IMR-90 (cell line): ENCODE results near the gene PRKACB. TPM values are rescaled to one million over a fixed set of nuclear protein-coding genes. Genes with fewer than 3 reads are reported as not detected.
A peak's percentile ranks its signal among the peaks of the same experiment; 100 is the strongest.

Experiments used
- ATAC-seq: fragments of 200-7000 bp; cut with Tn5 transposase; 2 replicates; pipeline ENCODE4 v1.9.1; 2020; ENCODE audit warnings: low read depth, mild to moderate bottlenecking, moderate library complexity
- BruUV-seq: library from RNA; stranded (reverse); fragments of 400-500 nt; replicated peaks from 2 replicates; lab custom pipeline; 2021; lab: Mats Ljungman, UMichigan
- CTCF ChIA-PET: fragments of 300-600 bp; formaldehyde crosslinking; extraction: SDS; loops from one replicate; lab custom pipeline; 2021; ENCODE audit warnings: antibody characterized with exemption; lab: Yijun Ruan, JAX
- POLR2A ChIA-PET: fragments of 300-600 bp; sonication (Branson Sonifier 250); formaldehyde crosslinking; loops from one replicate; lab custom pipeline; 2022; ENCODE audit warnings: antibody characterized with exemption; ENCODE audit not compliant: unreplicated experiment; lab: Charles Lee
- DNase-seq: peaks from one replicate; pipeline ENCODE4 v3.0.0; 2013
- H2AFZ ChIP-seq: replicated peaks from 2 replicates; pipeline ENCODE3; 2013; ENCODE audit warnings: low read length, mild to moderate bottlenecking; ENCODE audit not compliant: poor library complexity
- H2AK5ac ChIP-seq: 2 replicates; pipeline ENCODE4 v1.6.1; 2013; ENCODE audit warnings: low read depth, low read length, inconsistent platforms
- H2AK9ac ChIP-seq: replicated peaks from 2 replicates; pipeline ENCODE3; 2013; ENCODE audit warnings: mild to moderate bottlenecking, low read depth, low read length, moderate library complexity; ENCODE audit not compliant: poor library complexity
- H2BK120ac ChIP-seq: 2 replicates; pipeline ENCODE4 v1.6.1; 2013; ENCODE audit warnings: low read depth, low read length, inconsistent platforms
- H2BK15ac ChIP-seq: 3 replicates; pipeline ENCODE4 v1.6.1; 2013; ENCODE audit warnings: low read depth, low read length, inconsistent platforms
- H2BK20ac ChIP-seq: 2 replicates; pipeline ENCODE4 v1.6.1; 2013; ENCODE audit warnings: low read depth, mild to moderate bottlenecking, inconsistent platforms, low read length, moderate library complexity
- H2BK5ac ChIP-seq: 2 replicates; pipeline ENCODE4 v1.6.1; 2013; ENCODE audit warnings: mild to moderate bottlenecking, low read depth, low read length, inconsistent platforms; ENCODE audit not compliant: poor library complexity, severe bottlenecking
- H3K14ac ChIP-seq: replicated peaks from 2 replicates; pipeline ENCODE4 v1.6.1; 2013; ENCODE audit warnings: low read depth, low read length, inconsistent platforms
- H3K18ac ChIP-seq: 2 replicates; pipeline ENCODE4 v1.6.1; 2013; ENCODE audit warnings: low read depth, low read length, control low read depth
- H3K23ac ChIP-seq: 2 replicates; pipeline ENCODE4 v1.6.1; 2013; ENCODE audit warnings: low read depth, low read length, inconsistent platforms
- H3K27ac ChIP-seq: 2 replicates; pipeline ENCODE4 v1.5.1; 2013; ENCODE audit warnings: mild to moderate bottlenecking, control low read depth, low read length; ENCODE audit not compliant: insufficient read depth
- H3K27me3 ChIP-seq: 2 replicates; pipeline ENCODE4 v1.6.1; 2013; ENCODE audit warnings: low read length; ENCODE audit not compliant: control insufficient read depth, insufficient read depth
- H3K36me3 ChIP-seq: 2 replicates; pipeline ENCODE4 v1.6.1; 2013; ENCODE audit warnings: low read length, mixed read lengths; ENCODE audit not compliant: control insufficient read depth, insufficient read depth
- H3K4ac ChIP-seq: 2 replicates; pipeline ENCODE4 v1.6.1; 2013; ENCODE audit warnings: low read depth, low read length, inconsistent platforms
- H3K4me1 ChIP-seq: 2 replicates; pipeline ENCODE4 v1.6.1; 2013; ENCODE audit warnings: low read length, mixed read lengths; ENCODE audit not compliant: control insufficient read depth, insufficient read depth
- H3K4me2 ChIP-seq: 2 replicates; pipeline ENCODE4 v1.6.1; 2013; ENCODE audit warnings: low read depth, mild to moderate bottlenecking, control low read depth, low read length, moderate library complexity
- H3K4me3 ChIP-seq: 2 replicates; pipeline ENCODE4 v1.5.1; 2013; ENCODE audit warnings: low read depth, mild to moderate bottlenecking, control low read depth, low read length, moderate library complexity; ENCODE audit not compliant: insufficient read depth
- H3K56ac ChIP-seq: 2 replicates; pipeline ENCODE4 v1.6.1; 2013; ENCODE audit warnings: low read length, inconsistent platforms; ENCODE audit not compliant: insufficient read depth; ENCODE audit errors: extremely low read depth
- H3K79me1 ChIP-seq, 2 experiments: 2 replicates each; pipeline ENCODE4 v1.6.1; 2013; ENCODE audit warnings: low read length in 2 of 2, inconsistent platforms in 1 of 2, low read depth in 1 of 2
- H3K9ac ChIP-seq: 2 replicates; pipeline ENCODE4 v1.6.1; 2013; ENCODE audit warnings: low read depth, low read length, control low read depth
- H3K9me1 ChIP-seq: 2 replicates; pipeline ENCODE4 v1.6.1; 2013; ENCODE audit warnings: low read length, inconsistent platforms; ENCODE audit not compliant: insufficient read depth
- H3K9me3 ChIP-seq: 2 replicates; pipeline ENCODE4 v1.6.1; 2013; ENCODE audit warnings: low read length; ENCODE audit not compliant: control insufficient read depth, insufficient read depth
- H4K20me1 ChIP-seq: 2 replicates; pipeline ENCODE4 v1.6.1; 2013; ENCODE audit warnings: low read length, inconsistent platforms; ENCODE audit not compliant: insufficient read depth
- H4K5ac ChIP-seq: 2 replicates; pipeline ENCODE4 v1.6.1; 2013; ENCODE audit warnings: mild to moderate bottlenecking, low read depth, low read length, control low read depth
- H4K8ac ChIP-seq, 2 experiments: 2 replicates each; pipeline ENCODE4 v1.6.1; 2013; ENCODE audit warnings: low read depth in 2 of 2, low read length in 2 of 2, control low read depth in 1 of 2, inconsistent platforms in 1 of 2
- H4K91ac ChIP-seq: 2 replicates; pipeline ENCODE4 v1.6.1; 2013; ENCODE audit warnings: low read depth, low read length, inconsistent platforms; ENCODE audit not compliant: insufficient read depth
- CEBPB ChIP-seq: IDR thresholded peaks from 2 replicates; pipeline ENCODE4 v1.6.1; 2012; ENCODE audit warnings: low read depth, low read length, improper control_type of control experiment
- WGBS, 2 experiments: methylation state at CpG; one replicate each; pipeline versions ENCODE4 v1.1.5 to v1.1.7; 2013; ENCODE audit warnings: missing lambda C conversion rate in 2 of 2; ENCODE audit not compliant: insufficient read length in 1 of 2; ENCODE audit errors: extremely low coverage in 2 of 2; 5-methylcytosine and 5-hydroxymethylcytosine counted together
- dilution Hi-C: fragments of 300-500 bp; cut with HindIII; formaldehyde crosslinking; loops from one replicate; pipeline ENCODE4 v1.14.3; 2018; ENCODE audit warnings: low sequenced_read_pairs; ENCODE audit not compliant: unreplicated experiment
- in situ Hi-C: fragments of 300-500 bp; cut with MboI; formaldehyde crosslinking; loops from 3 replicates; pipeline ENCODE4 v1.14.3; 2019; ENCODE audit warnings: low sequenced_read_pairs, inconsistent platforms, mixed read lengths
- intact Hi-C: fragments of 100-400 bp; cut with micrococcal nuclease; formaldehyde crosslinking; loops from 2 replicates; pipeline ENCODE4 v1.10.0; 2022
- polyA plus RNA-seq, 3 experiments: library from polyadenylated mRNA; depleted of rRNA; stranded (reverse); fragments of >200 nt; gene quantifications; 2 replicates each; pipeline ENCODE4 v1.2.3, GENCODE V29; 2012; ENCODE audit warnings: low replicate concordance in 1 of 3
- total RNA-seq: library from RNA; depleted of rRNA; stranded (reverse); fragments of >200 nt; gene quantifications from 2 replicates; pipeline ENCODE4 v1.2.3, GENCODE V29; 2012
- TF ChIP-seq, protein P1 (sequence below): fragments of 150-350 bp; IDR thresholded peaks from 2 replicates; pipeline ENCODE4 v1.6.1; 2017; ENCODE audit warnings: mild to moderate bottlenecking, antibody characterized with exemption, low read length, low read depth

PRKACB gene
- total and polyA plus RNA-seq, 2 of the 4 experiments (the other 2 are of a cell fraction) = 8.2 to 8.3 TPM

DNA sequence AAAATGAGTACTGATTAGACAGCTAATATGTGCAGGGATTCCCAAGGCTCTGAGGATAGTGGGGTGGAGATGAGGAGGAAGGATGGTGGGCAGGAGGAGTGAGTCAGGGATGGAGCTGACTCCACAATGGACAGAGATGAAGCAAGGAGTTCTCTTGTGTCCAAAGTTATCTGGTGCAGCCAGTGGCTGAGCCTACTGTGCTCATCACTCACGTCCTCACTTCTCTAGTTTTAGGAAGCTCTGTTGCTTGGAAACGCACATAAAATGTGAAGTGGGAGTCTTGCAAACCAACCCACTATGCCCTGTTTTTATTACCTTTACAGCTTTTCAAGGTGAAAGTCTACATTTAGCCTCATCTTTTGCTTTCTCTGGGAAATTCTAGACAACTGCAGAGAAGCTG lies 120.9 kb downstream of the PRKACB start:
- H2AK9ac ChIP-seq = no peak overlapping the region
- BruUV-seq = no TSS peak
- ATAC-seq = no peak
- WGBS, 2 experiments = no CpG with 5 or more reads among the region's 2 CpGs
- no peaks in the 10 kb centered on the region; the same call in 1 of the 2 replicates for H3K9me1 ChIP-seq
- H3K36me3 ChIP-seq = no peaks in the 10 kb centered on the region
- H2BK5ac ChIP-seq = no peak overlapping the region
- no peak overlapping the region for H2AK5ac ChIP-seq
- 0 out of 2 replicates have a peak overlapping the region, but pooled peaks have one; percentile 4 for H3K14ac ChIP-seq
- H4K5ac ChIP-seq = no peak overlapping the region
- POLR2A ChIA-PET = no interaction called here
- no peak overlapping the region for H2AFZ ChIP-seq
- DNase-seq = no peak
- H2BK120ac ChIP-seq = no peak overlapping the region
- H3K56ac ChIP-seq = no peak overlapping the region
- H3K4me1 ChIP-seq = peaks cover 6% of the 10 kb centered on the region
- H3K18ac ChIP-seq = no peak overlapping the region
- H3K4me2 ChIP-seq = no peak overlapping the region
- no peak overlapping the region for H3K9ac ChIP-seq
- dilution Hi-C loops (no loop called here), intact Hi-C loops (no loop called here), in situ Hi-C loops (no loop called here)
- no peak overlapping the region for H4K8ac ChIP-seq
- CTCF ChIA-PET = no interaction called here
- no peak overlapping the region for H2BK15ac ChIP-seq
- H4K91ac ChIP-seq = no peak overlapping the region
- TF ChIP-seq, protein P1, sequence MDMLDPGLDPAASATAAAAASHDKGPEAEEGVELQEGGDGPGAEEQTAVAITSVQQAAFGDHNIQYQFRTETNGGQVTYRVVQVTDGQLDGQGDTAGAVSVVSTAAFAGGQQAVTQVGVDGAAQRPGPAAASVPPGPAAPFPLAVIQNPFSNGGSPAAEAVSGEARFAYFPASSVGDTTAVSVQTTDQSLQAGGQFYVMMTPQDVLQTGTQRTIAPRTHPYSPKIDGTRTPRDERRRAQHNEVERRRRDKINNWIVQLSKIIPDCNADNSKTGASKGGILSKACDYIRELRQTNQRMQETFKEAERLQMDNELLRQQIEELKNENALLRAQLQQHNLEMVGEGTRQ = no peak
- peak; percentile 17; the same call in 1 of the 2 replicates for TF ChIP-seq CEBPB
- H3K4me3 ChIP-seq = no peak overlapping the region
- H3K4ac ChIP-seq = no peak overlapping the region
- H3K27ac ChIP-seq = no peak overlapping the region
- no peak overlapping the region for H3K23ac ChIP-seq
- no peaks in the 10 kb centered on the region for H4K20me1 ChIP-seq
- H3K9me3 ChIP-seq = no peaks in the 10 kb centered on the region
- no peaks in the 10 kb centered on the region for H3K27me3 ChIP-seq
- no peaks in the 10 kb centered on the region for H3K79me1 ChIP-seq
- no peak overlapping the region for H2BK20ac ChIP-seq
